GM23338 (cell line): ENCODE data around the gene COTL1. TPM values are rescaled to one million over a fixed set of nuclear protein-coding genes. Genes with fewer than 3 reads are reported as not detected.
A peak's percentile ranks its signal among the peaks of the same experiment; 100 is the strongest.

Experiments used
- ATAC-seq: fragments of 200-7000 bp; cut with Tn5 transposase; 3 replicates; pipeline ENCODE4 v1.9.1; 2020
- DNase-seq: peaks from one replicate; pipeline ENCODE4 v3.0.0-alpha.2; 2015; ENCODE audit warnings: low spot score
- H2AFZ ChIP-seq: fragments of 200-600 bp; sonication (generic); 2 replicates; pipeline ENCODE4 v1.8.0; 2016; ENCODE audit warnings: antibody characterized with exemption, mild to moderate bottlenecking, moderate library complexity
- H3F3A ChIP-seq: fragments of 200-600 bp; sonication (generic); replicated peaks from 2 replicates; pipeline ENCODE4 v1.8.0; 2017; ENCODE audit warnings: antibody characterized with exemption, mixed run types, low read depth
- H3K27ac ChIP-seq: fragments of 200-600 bp; sonication (generic); 2 replicates; pipeline ENCODE4 v1.6.1; 2016; ENCODE audit warnings: low read depth
- H3K27me3 ChIP-seq: fragments of 200-600 bp; sonication (generic); 2 replicates; pipeline ENCODE4 v1.8.0; 2016; ENCODE audit warnings: mild to moderate bottlenecking, mixed run types, moderate library complexity; ENCODE audit not compliant: insufficient read depth
- H3K36me3 ChIP-seq: fragments of 200-600 bp; sonication (generic); 2 replicates; pipeline ENCODE4 v1.8.0; 2016; ENCODE audit warnings: mild to moderate bottlenecking; ENCODE audit not compliant: insufficient read depth
- H3K4me1 ChIP-seq: fragments of 200-600 bp; sonication (generic); 2 replicates; pipeline ENCODE4 v1.8.0; 2016; ENCODE audit warnings: mild to moderate bottlenecking, moderate library complexity; ENCODE audit not compliant: insufficient read depth
- H3K4me2 ChIP-seq: fragments of 200-600 bp; sonication (generic); 2 replicates; pipeline ENCODE4 v1.7.1; 2017; ENCODE audit warnings: mixed run types
- H3K4me3 ChIP-seq: fragments of 200-600 bp; sonication (generic); 2 replicates; pipeline ENCODE4 v1.6.1; 2016; ENCODE audit warnings: mixed run types
- H3K79me2 ChIP-seq: fragments of 200-600 bp; sonication (generic); replicated peaks from 2 replicates; pipeline ENCODE4 v1.8.0; 2017; ENCODE audit warnings: mild to moderate bottlenecking; ENCODE audit not compliant: insufficient read depth
- H3K9me2 ChIP-seq: fragments of 200-600 bp; sonication (generic); 2 replicates; pipeline ENCODE4 v1.8.0; 2017; ENCODE audit not compliant: insufficient read depth
- H4K20me1 ChIP-seq: fragments of 200-600 bp; sonication (generic); replicated peaks from 2 replicates; pipeline ENCODE4 v1.8.0; 2017; ENCODE audit warnings: mild to moderate bottlenecking; ENCODE audit not compliant: insufficient read depth
- H3K27ac Mint-ChIP-seq: 2 replicates; pipeline ENCODE4 v1.8.0; 2020; ENCODE audit warnings: inconsistent platforms, mild to moderate bottlenecking, moderate library complexity, mixed read lengths
- H3K27me3 Mint-ChIP-seq: 3 replicates; pipeline ENCODE4 v1.8.0; 2022; ENCODE audit warnings: low read depth, mild to moderate bottlenecking, moderate library complexity, mixed read lengths, inconsistent platforms; ENCODE audit not compliant: insufficient read depth, poor library complexity
- H3K36me3 Mint-ChIP-seq: 3 replicates; pipeline ENCODE4 v1.8.0; 2021; ENCODE audit warnings: low read depth, mild to moderate bottlenecking, inconsistent platforms, moderate library complexity, mixed read lengths
- H3K4me1 Mint-ChIP-seq: 3 replicates; pipeline ENCODE4 v1.8.0; 2020; ENCODE audit warnings: mild to moderate bottlenecking, inconsistent platforms, mixed read lengths
- H3K4me3 Mint-ChIP-seq: 3 replicates; pipeline ENCODE4 v1.8.0; 2021; ENCODE audit warnings: moderate library complexity, mild to moderate bottlenecking, inconsistent platforms, mixed read lengths
- H3K9me3 Mint-ChIP-seq: 3 replicates; pipeline ENCODE4 v1.8.0; 2020; ENCODE audit warnings: moderate library complexity, mild to moderate bottlenecking, inconsistent platforms, mixed read lengths
- JUNB ChIP-seq: IDR thresholded peaks from one replicate; pipeline ENCODE4 v1.6.1; 2016; ENCODE audit warnings: antibody characterized with exemption; ENCODE audit not compliant: unreplicated experiment
- POLR2AphosphoS5 ChIP-seq: IDR thresholded peaks from 2 replicates; pipeline ENCODE4 v1.6.1; 2016; ENCODE audit warnings: antibody characterized with exemption, low read depth
- REST ChIP-seq: IDR thresholded peaks from one replicate; pipeline ENCODE4 v1.6.1; 2018; ENCODE audit warnings: antibody characterized with exemption; ENCODE audit not compliant: unreplicated experiment
- ZNF331 ChIP-seq: fragments of 250-450 bp; sonication (Bioruptor Pico); IDR thresholded peaks from 2 replicates; pipeline ENCODE4 v1.5.0; 2020; ENCODE audit warnings: low read depth, mild to moderate bottlenecking, moderate library complexity
- ZNF462 ChIP-seq: fragments of 250-450 bp; sonication (Bioruptor Pico); IDR thresholded peaks from 2 replicates; pipeline ENCODE4 v1.5.0; 2020; ENCODE audit warnings: mild to moderate bottlenecking, moderate library complexity
- polyA plus RNA-seq: library from polyadenylated mRNA; unstranded; fragments of >200 nt; fragmentation: Nextera tagmentation; extraction: Ambion mirVana; gene quantifications from 2 replicates; pipeline ENCODE4 v1.2.1, GENCODE V29; 2016
- total RNA-seq: library from RNA; depleted of rRNA; stranded (reverse); fragments of >200 nt; shearing (Covaris generic); gene quantifications from 2 replicates; pipeline ENCODE4 v1.2.3, GENCODE V29; 2014
- TF ChIP-seq, protein P1 (sequence below), 2 experiments: fragments of 200-600 bp in 1 of 2; sonication (generic) in 1 of 2; conservative IDR thresholded peaks; 2 replicates each; pipeline versions ENCODE4 v1.5.1 to v1.6.1; 2016 to 2017; ENCODE audit warnings: antibody characterized with exemption in 2 of 2, low read depth in 2 of 2, mild to moderate bottlenecking in 2 of 2, moderate library complexity in 1 of 2
- TF ChIP-seq, protein P2 (sequence below): IDR thresholded peaks from 2 replicates; pipeline ENCODE4 v1.6.1; 2016; ENCODE audit warnings: antibody characterized with exemption

Gene COTL1
- total and polyA plus RNA-seq, 2 experiments from 2014 or later = 117 to 166 TPM

DNA sequence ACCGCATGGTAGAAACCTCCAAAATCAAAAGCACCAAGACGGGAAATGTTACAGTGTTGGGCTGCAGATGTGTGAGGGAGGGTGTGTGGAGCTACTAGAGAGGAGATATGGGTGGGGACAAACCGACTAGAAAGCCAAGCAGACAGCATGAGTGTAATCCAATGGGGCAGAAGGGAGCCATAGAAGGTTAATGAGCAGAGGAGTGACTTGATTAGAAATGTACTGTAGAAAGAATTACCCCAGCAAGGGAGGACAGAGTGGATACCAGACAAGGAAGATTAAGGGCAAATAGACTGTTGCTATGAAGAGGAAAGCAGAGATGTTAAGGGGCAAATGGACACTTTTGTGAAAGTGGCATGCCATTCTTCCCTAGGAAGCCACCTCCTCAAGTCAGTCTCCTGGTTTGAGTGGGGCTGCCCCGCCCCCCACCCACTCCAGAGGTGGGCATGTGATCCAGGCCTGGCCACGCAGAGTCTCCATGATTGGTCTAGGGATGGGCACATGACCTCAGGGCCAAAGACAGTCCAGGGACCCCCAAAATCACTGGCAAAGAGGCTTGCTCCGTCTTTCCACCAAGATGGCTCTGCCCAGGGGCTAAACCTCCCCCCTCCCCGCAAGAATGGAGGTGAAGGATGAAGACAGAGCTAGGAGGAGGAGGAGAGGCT lies 4.3 kb downstream of the COTL1 start:
- no peak overlapping the region for H3K27ac Mint-ChIP-seq
- Histone ChIP-seq H3K9me2 (no peaks in the 10 kb centered on the region), H3K4me2 (no peak overlapping the region), H3K27ac (peak overlapping the region; percentile 63; the same call in 1 of the 2 replicates), H3K36me3 (no peaks in the 10 kb centered on the region; the same call in 1 of the 2 replicates), H3K27me3 (peaks cover 13% of the 10 kb centered on the region), H3K79me2 (peaks cover 85% of the 10 kb centered on the region), H3K4me1 (peaks cover 7% of the 10 kb centered on the region), H3K4me3 (no peak overlapping the region), H4K20me1 (peaks cover 42% of the 10 kb centered on the region), H3F3A (0 out of 2 replicates have a peak, but pooled peaks cover 2% of the 10 kb centered on the region), H2AFZ (no peak overlapping the region)
- peaks cover 26% of the 10 kb centered on the region for H3K36me3 Mint-ChIP-seq
- TF ChIP-seq JUNB = no peak
- no peak for TF ChIP-seq ZNF462 (CRISPR knock-in tag)
- no peak for TF ChIP-seq ZNF331
- no peak for ATAC-seq
- no peaks in the 10 kb centered on the region; the same call in 2 of the 3 replicates for H3K9me3 Mint-ChIP-seq
- peaks cover 15% of the 10 kb centered on the region for H3K27me3 Mint-ChIP-seq
- DNase-seq = no peak
- peaks cover 33% of the 10 kb centered on the region for H3K4me1 Mint-ChIP-seq
- no peak overlapping the region for H3K4me3 Mint-ChIP-seq

DNA sequence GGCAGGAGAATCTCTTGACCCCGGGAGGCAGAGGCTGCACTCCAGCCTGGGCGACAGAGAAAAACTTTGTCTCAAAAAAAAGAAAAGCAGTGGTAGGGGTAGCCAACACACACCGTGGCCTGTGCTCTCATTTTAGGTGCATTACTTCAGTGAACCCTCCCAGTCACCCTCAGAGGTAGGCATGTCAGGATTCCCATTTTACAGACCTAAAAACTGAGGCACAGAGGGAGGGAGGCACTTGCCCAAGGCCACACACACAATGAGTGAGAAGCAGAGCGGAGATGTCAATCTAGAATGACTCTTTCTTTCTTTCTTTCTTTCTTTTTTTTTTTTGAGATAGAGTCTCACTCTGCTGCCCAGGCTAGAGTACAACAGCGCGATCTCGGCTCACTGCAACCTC lies 5.2 kb downstream of the COTL1 start:
- Mint-ChIP-seq H3K4me1 (peaks cover 33% of the 10 kb centered on the region), H3K27ac (no peak overlapping the region), H3K36me3 (peaks cover 26% of the 10 kb centered on the region), H3K9me3 (no peaks in the 10 kb centered on the region; the same call in 2 of the 3 replicates), H3K4me3 (no peak overlapping the region), H3K27me3 (peaks cover 15% of the 10 kb centered on the region)
- ATAC-seq (no peak), DNase-seq (no peak)
- Histone ChIP-seq H3K4me3 (no peak overlapping the region), H3K27me3 (peaks cover 13% of the 10 kb centered on the region), H3F3A (0 out of 2 replicates have a peak, but pooled peaks cover 2% of the 10 kb centered on the region), H4K20me1 (peaks cover 42% of the 10 kb centered on the region), H2AFZ (no peak overlapping the region), H3K4me2 (no peak overlapping the region), H3K27ac (no peak overlapping the region), H3K9me2 (no peaks in the 10 kb centered on the region), H3K4me1 (peaks cover 7% of the 10 kb centered on the region), H3K79me2 (peaks cover 94% of the 10 kb centered on the region), H3K36me3 (no peaks in the 10 kb centered on the region; the same call in 1 of the 2 replicates)
- TF ChIP-seq REST (no peak), POLR2AphosphoS5 (no peak)
- TF ChIP-seq, protein P1, sequence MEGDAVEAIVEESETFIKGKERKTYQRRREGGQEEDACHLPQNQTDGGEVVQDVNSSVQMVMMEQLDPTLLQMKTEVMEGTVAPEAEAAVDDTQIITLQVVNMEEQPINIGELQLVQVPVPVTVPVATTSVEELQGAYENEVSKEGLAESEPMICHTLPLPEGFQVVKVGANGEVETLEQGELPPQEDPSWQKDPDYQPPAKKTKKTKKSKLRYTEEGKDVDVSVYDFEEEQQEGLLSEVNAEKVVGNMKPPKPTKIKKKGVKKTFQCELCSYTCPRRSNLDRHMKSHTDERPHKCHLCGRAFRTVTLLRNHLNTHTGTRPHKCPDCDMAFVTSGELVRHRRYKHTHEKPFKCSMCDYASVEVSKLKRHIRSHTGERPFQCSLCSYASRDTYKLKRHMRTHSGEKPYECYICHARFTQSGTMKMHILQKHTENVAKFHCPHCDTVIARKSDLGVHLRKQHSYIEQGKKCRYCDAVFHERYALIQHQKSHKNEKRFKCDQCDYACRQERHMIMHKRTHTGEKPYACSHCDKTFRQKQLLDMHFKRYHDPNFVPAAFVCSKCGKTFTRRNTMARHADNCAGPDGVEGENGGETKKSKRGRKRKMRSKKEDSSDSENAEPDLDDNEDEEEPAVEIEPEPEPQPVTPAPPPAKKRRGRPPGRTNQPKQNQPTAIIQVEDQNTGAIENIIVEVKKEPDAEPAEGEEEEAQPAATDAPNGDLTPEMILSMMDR (conservative IDR thresholded peaks at IDR 0.05; ENCODE audit: low read depth in 2 of 2) = no peak
- TF ChIP-seq, protein P2, sequence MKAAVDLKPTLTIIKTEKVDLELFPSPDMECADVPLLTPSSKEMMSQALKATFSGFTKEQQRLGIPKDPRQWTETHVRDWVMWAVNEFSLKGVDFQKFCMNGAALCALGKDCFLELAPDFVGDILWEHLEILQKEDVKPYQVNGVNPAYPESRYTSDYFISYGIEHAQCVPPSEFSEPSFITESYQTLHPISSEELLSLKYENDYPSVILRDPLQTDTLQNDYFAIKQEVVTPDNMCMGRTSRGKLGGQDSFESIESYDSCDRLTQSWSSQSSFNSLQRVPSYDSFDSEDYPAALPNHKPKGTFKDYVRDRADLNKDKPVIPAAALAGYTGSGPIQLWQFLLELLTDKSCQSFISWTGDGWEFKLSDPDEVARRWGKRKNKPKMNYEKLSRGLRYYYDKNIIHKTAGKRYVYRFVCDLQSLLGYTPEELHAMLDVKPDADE = no peak
